IPS DF 4.7 (cell line): ENCODE measurements around the gene TUBB4A.
"Not testable (repeated sequence)": the region's sequence is repeated elsewhere in the genome, so short reads cannot be mapped to it uniquely, and the experiment has no call there.

Source experiments
- DNase-seq: peaks from one replicate; pipeline ENCODE4 v3.0.0-alpha.2; 2013; ENCODE audit warnings: low spot score; ENCODE audit errors: extremely low read depth

Gene TUBB4A

GRCh38 chr19:6524311-6524710, 22.2 kb upstream of the TUBB4A start:
- no peak for DNase-seq

GRCh38 chr19:6522712-6523111, 20.6 kb upstream of the TUBB4A start:
- no peak for DNase-seq

GRCh38 chr19:6521718-6522646, 19.9 kb upstream of the TUBB4A start:
- DNase-seq: no peak

- DNase-seq: no peak
Observed at GRCh38 chr19:6519289-6519688, 17.2 kb upstream of the TUBB4A start.

GRCh38 chr19:6518145-6518911, 16.2 kb upstream of the TUBB4A start:
- DNase-seq: no peak

GRCh38 chr19:6516659-6517291, 14.7 kb upstream of the TUBB4A start:
- DNase-seq: no peak

GRCh38 chr19:6516018-6516658, 14.0 kb upstream of the TUBB4A start:
- peak; percentile 90 for DNase-seq

GRCh38 chr19:6514926-6515544, 12.9 kb upstream of the TUBB4A start:
- DNase-seq: no peak

GRCh38 chr19:6514089-6514488, 12.0 kb upstream of the TUBB4A start:
- DNase-seq: no peak

GRCh38 chr19:6510618-6511017, 8.5 kb upstream of the TUBB4A start:
- DNase-seq: no peak

GRCh38 chr19:6509118-6509971, 7.2 kb upstream of the TUBB4A start:
- DNase-seq: no peak

GRCh38 chr19:6508028-6508771, 6.1 kb upstream of the TUBB4A start:
- DNase-seq: not testable (repeated sequence)

GRCh38 chr19:6503407-6504201, 1.5 kb upstream of the TUBB4A start:
- no peak for DNase-seq

- DNase-seq: no peak
Observed at GRCh38 chr19:6500837-6501739, 1.0 kb downstream of the TUBB4A start.

GRCh38 chr19:6499052-6499790, 2.9 kb downstream of the TUBB4A start:
- DNase-seq: no peak

GRCh38 chr19:6498294-6499036, 3.6 kb downstream of the TUBB4A start:
- no peak for DNase-seq
